A673 (cell line): ENCODE data around the gene TMEM130. TPM values are rescaled to one million over a fixed set of nuclear protein-coding genes. Genes with fewer than 3 reads are reported as not detected.

Experiments used
- BruUV-seq: library from RNA; stranded (reverse); fragments of 400-500 nt; replicated peaks from 2 replicates; lab custom pipeline; 2021; lab: Mats Ljungman, UMichigan
- CTCF ChIA-PET: fragments of 300-600 bp; sonication (Branson Sonifier 250); formaldehyde crosslinking; loops from one replicate; lab custom pipeline; 2022; ENCODE audit warnings: antibody characterized with exemption; lab: Charles Lee
- POLR2A ChIA-PET: fragments of 300-600 bp; sonication (Branson Sonifier 250); formaldehyde crosslinking; loops from one replicate; lab custom pipeline; 2022; ENCODE audit warnings: antibody characterized with exemption; ENCODE audit not compliant: low non-redundant PET; lab: Charles Lee
- DNase-seq: peaks from one replicate; pipeline ENCODE4 v3.0.0-alpha.2; 2015; ENCODE audit warnings: low spot score
- H3K27ac ChIP-seq: fragments of 200-600 bp; sonication (generic); 2 replicates; pipeline ENCODE4 v1.5.1; 2016; ENCODE audit warnings: mixed run types, low read depth, mild to moderate bottlenecking, mixed read lengths, antibody characterized with exemption, low read length; ENCODE audit not compliant: poor library complexity, severe bottlenecking
- H3K27me3 ChIP-seq: fragments of 200-600 bp; sonication (generic); replicated peaks from 2 replicates; pipeline ENCODE4 v1.6.1; 2017; ENCODE audit warnings: mixed run types, low read depth, mild to moderate bottlenecking, mixed read lengths, antibody characterized with exemption, low read length; ENCODE audit not compliant: insufficient read depth, poor library complexity
- H3K36me3 ChIP-seq: fragments of 200-600 bp; sonication (generic); 2 replicates; pipeline ENCODE4 v1.6.1; 2016; ENCODE audit warnings: mixed run types, mild to moderate bottlenecking, mixed read lengths, antibody characterized with exemption, low read length; ENCODE audit not compliant: insufficient read depth, poor library complexity, severe bottlenecking
- H3K4me1 ChIP-seq: fragments of 200-600 bp; sonication (generic); 2 replicates; pipeline ENCODE4 v1.6.1; 2017; ENCODE audit warnings: mixed run types, mild to moderate bottlenecking, mixed read lengths, antibody characterized with exemption, low read length; ENCODE audit not compliant: insufficient read depth, poor library complexity, severe bottlenecking
- H3K4me3 ChIP-seq: fragments of 200-600 bp; sonication (generic); 2 replicates; pipeline ENCODE4 v1.5.1; 2016; ENCODE audit warnings: low read depth, mixed run types, mild to moderate bottlenecking, mixed read lengths, low read length; ENCODE audit not compliant: poor library complexity, severe bottlenecking
- H3K9me3 ChIP-seq: fragments of 200-600 bp; sonication (generic); 2 replicates; pipeline ENCODE4 v1.6.1; 2016; ENCODE audit warnings: mixed run types, low read depth, mild to moderate bottlenecking, mixed read lengths, antibody characterized with exemption, low read length; ENCODE audit not compliant: poor library complexity, severe bottlenecking
- CTCF ChIP-seq: fragments of 300-800, 200-600 bp; sonication (generic); conservative IDR thresholded peaks from 2 replicates; pipeline ENCODE4 v1.5.1; 2017; ENCODE audit warnings: low read depth, mild to moderate bottlenecking, antibody characterized with exemption, low read length, moderate library complexity, mixed read lengths
- EZH2 ChIP-seq: fragments of 200-600 bp; sonication (generic); IDR thresholded peaks from 2 replicates; pipeline ENCODE4 v1.6.1; 2017; ENCODE audit warnings: borderline replicate concordance, low read depth, mild to moderate bottlenecking, mixed read lengths, antibody characterized with exemption, low read length; ENCODE audit not compliant: poor library complexity, severe bottlenecking
- intact Hi-C: fragments of 100-400 bp; cut with micrococcal nuclease; formaldehyde crosslinking; loops from one replicate; pipeline ENCODE4 v1.10.0; 2022; ENCODE audit not compliant: unreplicated experiment
- total RNA-seq: library from RNA; stranded (reverse); gene quantifications from 2 replicates; pipeline ENCODE4 v1.2.3, GENCODE V29; 2021

TMEM130 gene
- total RNA-seq, 1 experiment from 2014 or later: not detected

GRCh38 chr7:98913026-98913425 is 43.2 kb upstream of the TMEM130 start:
- ChIA-PET CTCF (no interaction called here), POLR2A (no interaction called here)
- H3K4me1 ChIP-seq: no peaks in the 10 kb centered on the region
- no TSS peak for BruUV-seq
- TF ChIP-seq EZH2 (no peak), CTCF (no peak)
- DNase-seq: no peak
- intact Hi-C loops: no loop called here
- no peaks in the 10 kb centered on the region for H3K9me3 ChIP-seq
- H3K4me3 ChIP-seq: no peak overlapping the region
- H3K36me3 ChIP-seq: peaks cover 71% of the 10 kb centered on the region
- H3K27ac ChIP-seq: no peak overlapping the region
- no peaks in the 10 kb centered on the region for H3K27me3 ChIP-seq

GRCh38 chr7:98911916-98912315 is 42.1 kb upstream of the TMEM130 start:
- TF ChIP-seq CTCF: no peak
- no peak for TF ChIP-seq EZH2
- Histone ChIP-seq H3K27ac (no peak overlapping the region), H3K9me3 (no peaks in the 10 kb centered on the region), H3K27me3 (no peaks in the 10 kb centered on the region), H3K4me3 (no peak overlapping the region), H3K4me1 (no peaks in the 10 kb centered on the region), H3K36me3 (peaks cover 75% of the 10 kb centered on the region)
- BruUV-seq: no TSS peak
- ChIA-PET CTCF (no interaction called here), POLR2A (no interaction called here)
- intact Hi-C loops: no loop called here
- DNase-seq: no peak

- no peak overlapping the region for H3K4me3 ChIP-seq
- H3K36me3 ChIP-seq: peaks cover 77% of the 10 kb centered on the region
- POLR2A ChIA-PET: no interaction called here
- BruUV-seq: no TSS peak
- no peak overlapping the region for H3K27ac ChIP-seq
- H3K9me3 ChIP-seq: no peaks in the 10 kb centered on the region
- no peaks in the 10 kb centered on the region for H3K4me1 ChIP-seq
- TF ChIP-seq EZH2: no peak
- no peak for TF ChIP-seq CTCF
- CTCF ChIA-PET: no interaction called here
- DNase-seq: no peak
- intact Hi-C loops: no loop called here
- H3K27me3 ChIP-seq: no peaks in the 10 kb centered on the region
Measured at GRCh38 chr7:98910427-98910826, 40.6 kb upstream of the TMEM130 start.
